T-helper 2 cell treated with Interferon-gamma antibody and Interleukin-4, amounts not matched to agents 5 μg/mL and 100 μg/mL, for 36 hours (primary cell): Measurements from ENCODE around the gene CDKN2AIPNL.

Experiments
- DNase-seq: peaks from one replicate; pipeline ENCODE4 v3.0.0; 2021; ENCODE audit warnings: low spot score
- H3K27ac Mint-ChIP-seq: one replicate; pipeline ENCODE4 v1.8.0; 2021; ENCODE audit warnings: mild to moderate bottlenecking, mixed read lengths
- H3K27me3 Mint-ChIP-seq: one replicate; pipeline ENCODE4 v1.8.0; 2021; ENCODE audit warnings: low read depth, mixed read lengths
- H3K36me3 Mint-ChIP-seq: one replicate; pipeline ENCODE4 v1.8.0; 2021; ENCODE audit warnings: low read depth, mixed read lengths
- H3K4me1 Mint-ChIP-seq: one replicate; pipeline ENCODE4 v1.8.0; 2021; ENCODE audit warnings: low read depth, mixed read lengths
- H3K4me3 Mint-ChIP-seq: one replicate; pipeline ENCODE4 v1.8.0; 2022; ENCODE audit warnings: mild to moderate bottlenecking, moderate library complexity, mixed read lengths
- H3K9me3 Mint-ChIP-seq: one replicate; pipeline ENCODE4 v1.8.0; 2021; ENCODE audit warnings: mixed read lengths

The CDKN2AIPNL gene

GRCh38 chr5:134447815-134448520 lies 36.3 kb upstream of the CDKN2AIPNL start:
- no peaks in the 10 kb centered on the region for H3K27me3 Mint-ChIP-seq
- no peaks in the 10 kb centered on the region for H3K9me3 Mint-ChIP-seq
- H3K4me1 Mint-ChIP-seq, result no peaks in the 10 kb centered on the region
- no peak overlapping the region for H3K4me3 Mint-ChIP-seq
- DNase-seq, result no peak
- no peaks in the 10 kb centered on the region for H3K36me3 Mint-ChIP-seq
- no peak overlapping the region for H3K27ac Mint-ChIP-seq

- no peaks in the 10 kb centered on the region for H3K9me3 Mint-ChIP-seq
- no peak overlapping the region for H3K4me3 Mint-ChIP-seq
These were observed 35.3 kb upstream of the CDKN2AIPNL start for GRCh38 chr5:134446938-134447337.

GRCh38 chr5:134445856-134446818 lies 34.5 kb upstream of the CDKN2AIPNL start:
- H3K36me3 Mint-ChIP-seq, result no peaks in the 10 kb centered on the region
- no peaks in the 10 kb centered on the region for H3K9me3 Mint-ChIP-seq
- H3K27me3 Mint-ChIP-seq, result no peaks in the 10 kb centered on the region
- no peak for DNase-seq
- no peak overlapping the region for H3K27ac Mint-ChIP-seq
- no peak overlapping the region for H3K4me3 Mint-ChIP-seq
- no peaks in the 10 kb centered on the region for H3K4me1 Mint-ChIP-seq

More at GRCh38 chr5:134446938-134447337, 35.3 kb upstream of the CDKN2AIPNL start:
- no peak overlapping the region for H3K27ac Mint-ChIP-seq
- no peak for DNase-seq
- no peaks in the 10 kb centered on the region for H3K27me3 Mint-ChIP-seq
- H3K4me1 Mint-ChIP-seq, result no peaks in the 10 kb centered on the region
- no peaks in the 10 kb centered on the region for H3K36me3 Mint-ChIP-seq

- no peaks in the 10 kb centered on the region for H3K27me3 Mint-ChIP-seq
- no peak overlapping the region for H3K27ac Mint-ChIP-seq
- no peaks in the 10 kb centered on the region for H3K9me3 Mint-ChIP-seq
- no peak overlapping the region for H3K4me3 Mint-ChIP-seq
- peaks cover 1% of the 10 kb centered on the region for H3K4me1 Mint-ChIP-seq
- no peak for DNase-seq
- H3K36me3 Mint-ChIP-seq, result no peaks in the 10 kb centered on the region
These were observed 33.3 kb upstream of the CDKN2AIPNL start for GRCh38 chr5:134444941-134445471.

- Mint-ChIP-seq H3K4me3 (no peak overlapping the region), H3K9me3 (no peaks in the 10 kb centered on the region), H3K27ac (peak overlapping the region; percentile 29), H3K27me3 (no peaks in the 10 kb centered on the region), H3K36me3 (no peaks in the 10 kb centered on the region), H3K4me1 (peaks cover 14% of the 10 kb centered on the region)
- DNase-seq, result no peak
These were observed 28.6 kb upstream of the CDKN2AIPNL start for GRCh38 chr5:134440201-134440755.

GRCh38 chr5:134439210-134439654 lies 27.6 kb upstream of the CDKN2AIPNL start:
- no peaks in the 10 kb centered on the region for H3K9me3 Mint-ChIP-seq
- H3K27ac Mint-ChIP-seq, result peak overlapping the region; percentile 22
- DNase-seq, result no peak
- H3K27me3 Mint-ChIP-seq, result no peaks in the 10 kb centered on the region
- peaks cover 14% of the 10 kb centered on the region for H3K4me1 Mint-ChIP-seq
- no peak overlapping the region for H3K4me3 Mint-ChIP-seq
- H3K36me3 Mint-ChIP-seq, result no peaks in the 10 kb centered on the region

GRCh38 chr5:134438721-134439123 lies 27.0 kb upstream of the CDKN2AIPNL start:
- no peak for DNase-seq
- H3K9me3 Mint-ChIP-seq, result no peaks in the 10 kb centered on the region
- peaks cover 14% of the 10 kb centered on the region for H3K4me1 Mint-ChIP-seq
- no peaks in the 10 kb centered on the region for H3K36me3 Mint-ChIP-seq
- no peak overlapping the region for H3K27ac Mint-ChIP-seq
- H3K27me3 Mint-ChIP-seq, result no peaks in the 10 kb centered on the region
- no peak overlapping the region for H3K4me3 Mint-ChIP-seq

GRCh38 chr5:134437847-134438581 lies 26.3 kb upstream of the CDKN2AIPNL start:
- DNase-seq, result no peak
- Mint-ChIP-seq H3K9me3 (no peaks in the 10 kb centered on the region), H3K27ac (no peak overlapping the region), H3K36me3 (no peaks in the 10 kb centered on the region), H3K27me3 (no peaks in the 10 kb centered on the region), H3K4me1 (peaks cover 14% of the 10 kb centered on the region), H3K4me3 (no peak overlapping the region)

- Mint-ChIP-seq H3K4me1 (peaks cover 18% of the 10 kb centered on the region), H3K27ac (peak overlapping the region; percentile 76), H3K4me3 (peak overlapping the region; percentile 55), H3K36me3 (no peaks in the 10 kb centered on the region), H3K27me3 (no peaks in the 10 kb centered on the region), H3K9me3 (no peaks in the 10 kb centered on the region)
- DNase-seq, result no peak
These were observed 25.7 kb upstream of the CDKN2AIPNL start for GRCh38 chr5:134437340-134437846.

GRCh38 chr5:134436523-134437339 lies 25.1 kb upstream of the CDKN2AIPNL start:
- Mint-ChIP-seq H3K36me3 (no peaks in the 10 kb centered on the region), H3K9me3 (no peaks in the 10 kb centered on the region), H3K4me1 (peaks cover 18% of the 10 kb centered on the region), H3K27me3 (no peaks in the 10 kb centered on the region), H3K27ac (peak overlapping the region; percentile 76), H3K4me3 (peak overlapping the region; percentile 55)
- peak; percentile 70 for DNase-seq

- Mint-ChIP-seq H3K4me3 (no peak overlapping the region), H3K27ac (no peak overlapping the region), H3K9me3 (no peaks in the 10 kb centered on the region), H3K36me3 (no peaks in the 10 kb centered on the region), H3K27me3 (no peaks in the 10 kb centered on the region), H3K4me1 (peaks cover 18% of the 10 kb centered on the region)
- DNase-seq, result no peak
These were observed 23.9 kb upstream of the CDKN2AIPNL start for GRCh38 chr5:134435560-134435959.

GRCh38 chr5:134432677-134433359 lies 21.1 kb upstream of the CDKN2AIPNL start:
- Mint-ChIP-seq H3K36me3 (no peaks in the 10 kb centered on the region), H3K4me1 (peaks cover 16% of the 10 kb centered on the region), H3K9me3 (no peaks in the 10 kb centered on the region), H3K27me3 (peaks cover 11% of the 10 kb centered on the region), H3K27ac (no peak overlapping the region), H3K4me3 (no peak overlapping the region)
- DNase-seq, result no peak
